Naive thymus-derived CD8-positive, alpha-beta T cell (primary cell): ENCODE results near the gene UBL5. TPM values are rescaled to one million over a fixed set of nuclear protein-coding genes. Genes with fewer than 3 reads are reported as not detected.
A peak's percentile ranks its signal among the peaks of the same experiment; 100 is the strongest.

Source experiments
- ATAC-seq, 2 donors: fragments of 150-1000 bp; cut with Tn5 transposase in 1 of 2; sonication (Bioruptor Pico), chemical (Tn5 transposase) in 1 of 2; 1 replicate in 1 of 2; 2 replicates in 1 of 2; pipeline ENCODE4 v1.10.0; 2021; ENCODE audit warnings: mild to moderate bottlenecking in 2 of 2, moderate library complexity in 2 of 2
- POLR2A ChIA-PET: fragments of 350-600 bp; sonication (Branson Sonifier 250); formaldehyde crosslinking; loops from one replicate; lab custom pipeline; 2021; ENCODE audit warnings: antibody characterized with exemption; lab: Charles Lee
- DNase-seq, 10 donors: peaks; one replicate each; pipeline versions ENCODE4 v3.0.0 to v3.0.0-alpha.2; 2020 to 2022
- H3K27ac Mint-ChIP-seq, 10 donors: one replicate each; pipeline ENCODE4 v1.8.0; 2020 to 2022; ENCODE audit warnings: mild to moderate bottlenecking in 10 of 10, mixed read lengths in 10 of 10, moderate library complexity in 4 of 10, inconsistent platforms in 1 of 10
- H3K27me3 Mint-ChIP-seq, 5 donors: one replicate each; pipeline ENCODE4 v1.8.0; 2021 to 2022; ENCODE audit warnings: mixed read lengths in 5 of 5
- H3K36me3 Mint-ChIP-seq, 3 donors: one replicate each; pipeline ENCODE4 v1.8.0; 2020 to 2022; ENCODE audit warnings: mixed read lengths in 3 of 3, mild to moderate bottlenecking in 2 of 3, inconsistent platforms in 1 of 3
- H3K4me1 Mint-ChIP-seq, 4 donors: one replicate each; pipeline ENCODE4 v1.8.0; 2021 to 2022; ENCODE audit warnings: mixed read lengths in 4 of 4
- H3K4me3 Mint-ChIP-seq, 10 donors: one replicate each; pipeline ENCODE4 v1.8.0; 2020 to 2022; ENCODE audit warnings: mild to moderate bottlenecking in 10 of 10, mixed read lengths in 10 of 10, moderate library complexity in 6 of 10, inconsistent platforms in 1 of 10
- H3K9me3 Mint-ChIP-seq, 9 donors: one replicate each; pipeline ENCODE4 v1.8.0; 2020 to 2022; ENCODE audit warnings: mixed read lengths in 9 of 9, mild to moderate bottlenecking in 3 of 9, inconsistent platforms in 1 of 9, moderate library complexity in 1 of 9
- polyA plus RNA-seq, 3 donors: library from polyadenylated mRNA; unstranded; fragments of 300-500 nt; fragmentation: Illumina TruSeq; gene quantifications; one replicate each; pipeline ENCODE4 v1.2.3, GENCODE V29; 2021
- total RNA-seq, 8 experiments: library from RNA in 2 of 8; stranded (reverse) in 2 of 8; gene quantifications; one replicate each; pipeline ENCODE4 v1.2.3 and lab custom pipeline; 2021 to 2026

The UBL5 gene
- total and polyA plus RNA-seq, 5 experiments from 2014 or later: 222 to 819 (median 694) TPM

- DNase-seq (peak in 5 of 10 donors; percentile 21 to 62 (median 51)), ATAC-seq (peak; percentile 84 to 88)
- no peaks in the 10 kb centered on the region for H3K27me3 Mint-ChIP-seq
- no peaks in the 10 kb centered on the region for H3K9me3 Mint-ChIP-seq
- H3K4me3 Mint-ChIP-seq: peak overlapping the region; percentile 90 to 99 (median 95)
- H3K27ac Mint-ChIP-seq: peak overlapping the region; percentile 94 to 99 (median 98)
- H3K36me3 Mint-ChIP-seq: peaks cover 5 to 15% (median 12%) of the 10 kb centered on the region in 3 donors
- peaks cover 39 to 92% (median 72%) of the 10 kb centered on the region in 4 donors for H3K4me1 Mint-ChIP-seq
- POLR2A ChIA-PET: interaction anchor here (0.5 to 3.5 kb wide), 16 partner anchors 8 to 452 kb away, joined by 3 to 15 read pairs (median 4); partner anchors contain the start of genes FBXL12, PIN1 and UBL5
These were observed 30.4 kb downstream of the UBL5 start for GRCh38 chr19:9857920-9858746.

- no peaks in the 10 kb centered on the region for H3K9me3 Mint-ChIP-seq
- H3K4me3 Mint-ChIP-seq: peak overlapping the region; percentile 90 to 99 (median 95)
- H3K27ac Mint-ChIP-seq: peak overlapping the region; percentile 78 to 99 (median 98)
- no peaks in the 10 kb centered on the region for H3K27me3 Mint-ChIP-seq
- POLR2A ChIA-PET: interaction anchor here (0.5 to 3.5 kb wide), 12 partner anchors 8 to 378 kb away, joined by 4 to 15 read pairs (median 6); partner anchors contain the start of genes FBXL12, PIN1 and UBL5
- ATAC-seq: no peak
- DNase-seq: no peak
- peaks cover 44 to 92% (median 76%) of the 10 kb centered on the region in 4 donors for H3K4me1 Mint-ChIP-seq
- peaks cover 3 to 11% (median 9%) of the 10 kb centered on the region in 3 donors for H3K36me3 Mint-ChIP-seq
These were observed 31.0 kb downstream of the UBL5 start for GRCh38 chr19:9858766-9859165.

GRCh38 chr19:9860407-9860806, 32.7 kb downstream of the UBL5 start:
- no peaks in the 10 kb centered on the region for H3K27me3 Mint-ChIP-seq
- POLR2A ChIA-PET: interaction anchor here (0.6 to 1.7 kb wide), 3 partner anchors 42 to 1342 kb away, joined by 3 to 4 read pairs (median 4); partner anchors contain the start of gene FBXL12
- H3K4me3 Mint-ChIP-seq: peak overlapping the region in 2 of 10 donors; percentile 36 to 76
- H3K27ac Mint-ChIP-seq: peak overlapping the region in 7 of 10 donors; percentile 24 to 99 (median 43)
- no peak for DNase-seq
- no peak for ATAC-seq
- H3K9me3 Mint-ChIP-seq: no peaks in the 10 kb centered on the region
- H3K4me1 Mint-ChIP-seq: peaks cover 45 to 94% (median 86%) of the 10 kb centered on the region in 4 donors
- H3K36me3 Mint-ChIP-seq: peaks cover 0 to 5% (median 3%) of the 10 kb centered on the region in 3 donors

- POLR2A ChIA-PET: interaction anchor here (1.4 kb wide), 1 partner anchor 27 kb away, joined by 6 read pairs; the partner anchor contains the start of gene PIN1
- Mint-ChIP-seq H3K36me3 (no peaks in the 10 kb centered on the region), H3K27ac (peak overlapping the region in 8 of 10 donors; percentile 4 to 99 (median 88)), H3K9me3 (no peaks in the 10 kb centered on the region), H3K4me3 (peak overlapping the region in 5 of 10 donors; percentile 22 to 81 (median 75)), H3K27me3 (no peaks in the 10 kb centered on the region), H3K4me1 (peaks cover 50 to 94% (median 91%) of the 10 kb centered on the region in 4 donors)
- DNase-seq (no peak), ATAC-seq (no peak)
These were observed 33.8 kb downstream of the UBL5 start for GRCh38 chr19:9861503-9861902.

DNA sequence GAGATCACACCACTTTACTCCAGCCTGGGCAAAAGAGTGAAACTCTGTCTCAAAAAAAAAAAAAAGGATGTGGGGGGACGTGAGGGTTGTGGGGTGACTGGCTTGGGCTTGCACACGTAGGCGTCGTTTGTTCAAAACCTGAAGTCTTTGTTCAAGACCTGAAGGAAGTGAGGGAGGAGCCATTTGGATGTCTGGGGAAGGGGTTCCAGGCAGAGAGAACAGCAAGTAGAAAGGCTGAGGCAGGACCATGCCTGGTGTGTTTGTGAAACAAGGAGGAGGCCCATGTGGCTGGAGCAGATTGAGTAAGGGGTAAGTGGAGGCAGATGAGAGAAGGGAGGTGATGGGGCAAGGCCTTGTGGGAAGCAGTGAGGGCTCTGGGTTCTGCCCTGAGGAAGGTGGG, 35.2 kb downstream of the UBL5 start:
- peak; percentile 19 to 50 for ATAC-seq

DNA sequence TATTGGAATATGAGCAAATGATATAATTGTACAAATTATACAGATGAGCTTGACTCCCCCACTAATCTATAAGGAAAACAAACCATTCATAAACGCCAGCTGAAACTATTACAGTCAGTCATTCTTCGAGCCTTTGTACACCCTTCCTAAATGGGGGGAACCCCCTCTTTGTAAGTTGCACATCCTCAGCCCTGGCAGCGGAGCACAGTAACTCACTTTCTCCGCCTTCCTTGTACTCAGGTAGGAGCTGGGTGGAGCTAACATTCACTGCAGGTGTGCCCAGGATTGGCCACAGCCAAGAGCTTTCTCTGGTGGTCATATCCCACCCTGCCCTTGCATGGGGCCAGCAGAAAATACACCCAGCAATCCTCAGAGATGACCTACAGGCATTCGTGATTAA, 36.0 kb downstream of the UBL5 start:
- Mint-ChIP-seq H3K9me3 (no peaks in the 10 kb centered on the region), H3K4me1 (peaks cover 38 to 81% (median 76%) of the 10 kb centered on the region in 4 donors), H3K27me3 (no peaks in the 10 kb centered on the region), H3K4me3 (peak overlapping the region; percentile 67 to 90 (median 78)), H3K36me3 (no peaks in the 10 kb centered on the region), H3K27ac (peak overlapping the region; percentile 89 to 99 (median 96))
- DNase-seq: peak in 6 of 10 donors; percentile 14 to 53 (median 36)
- POLR2A ChIA-PET: interaction anchor here (0.6 to 2.5 kb wide), 7 partner anchors 11 to 45 kb away, joined by 3 to 14 read pairs (median 5); partner anchors contain the start of genes FBXL12, PIN1 and UBL5
- ATAC-seq: peak; percentile 77 to 81

More for the DNA sequence above, 35.2 kb downstream of the UBL5 start:
- peaks cover 46 to 89% (median 84%) of the 10 kb centered on the region in 4 donors for H3K4me1 Mint-ChIP-seq
- H3K36me3 Mint-ChIP-seq: no peaks in the 10 kb centered on the region
- H3K27me3 Mint-ChIP-seq: no peaks in the 10 kb centered on the region
- DNase-seq: peak in 5 of 10 donors; percentile 29 to 63 (median 35)
- POLR2A ChIA-PET: interaction anchor here (0.6 to 2.5 kb wide), 8 partner anchors 28 to 1417 kb away, joined by 3 to 14 read pairs (median 4); partner anchors contain the start of genes PIN1 and UBL5
- H3K9me3 Mint-ChIP-seq: no peaks in the 10 kb centered on the region
- H3K4me3 Mint-ChIP-seq: peak overlapping the region; percentile 67 to 90 (median 78)
- H3K27ac Mint-ChIP-seq: peak overlapping the region; percentile 89 to 99 (median 96)

- DNase-seq: peak in 9 of 10 donors; percentile 28 to 81 (median 63)
- Mint-ChIP-seq H3K9me3 (no peaks in the 10 kb centered on the region), H3K27me3 (no peaks in the 10 kb centered on the region), H3K4me1 (peaks cover 34 to 62% (median 59%) of the 10 kb centered on the region in 4 donors), H3K4me3 (peak overlapping the region; percentile 56 to 87 (median 69)), H3K36me3 (peaks cover 0 to 5% (median 0%) of the 10 kb centered on the region in 3 donors), H3K27ac (peak overlapping the region; percentile 51 to 96 (median 90))
- ATAC-seq: peak; percentile 82 to 86
- POLR2A ChIA-PET: interaction anchor here (0.7 to 2.0 kb wide), 3 partner anchors 8 to 13 kb away, joined by 3 to 7 read pairs (median 4); no protein-coding TSS in a partner anchor
These were observed 38.2 kb downstream of the UBL5 start for GRCh38 chr19:9865732-9866501.

DNA sequence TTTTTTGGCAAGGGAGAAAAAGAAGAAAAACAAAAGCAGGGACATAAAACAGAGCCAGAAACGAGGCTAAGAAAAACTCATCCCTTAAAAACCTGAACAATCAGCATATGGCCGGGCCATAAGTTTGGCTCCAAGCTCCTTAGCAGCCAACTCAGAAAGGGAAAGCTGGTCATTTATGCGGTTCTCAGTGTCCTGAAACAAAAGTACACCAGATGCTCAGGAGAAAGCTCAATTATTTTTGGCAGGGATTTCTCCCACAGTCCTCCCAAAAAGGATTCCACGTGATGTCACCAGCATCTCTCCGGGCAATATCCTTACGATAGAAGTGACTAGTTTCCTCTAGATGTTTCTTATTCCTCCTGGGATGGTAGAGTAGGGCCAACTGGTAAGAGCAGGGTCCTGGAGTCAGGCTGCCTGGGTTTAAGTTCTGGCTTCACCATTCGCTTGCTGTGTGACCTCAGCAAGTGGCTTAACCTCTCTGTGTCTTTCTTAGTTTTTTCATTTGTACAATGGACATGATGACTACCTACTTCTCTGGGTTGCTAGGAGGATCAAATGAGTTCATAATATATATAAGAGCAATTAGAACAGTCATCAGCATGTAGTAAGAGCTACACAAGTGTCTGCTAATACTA, 41.4 kb downstream of the UBL5 start:
- Mint-ChIP-seq H3K4me3 (no peak overlapping the region), H3K4me1 (peaks cover 15 to 36% (median 27%) of the 10 kb centered on the region in 4 donors), H3K27me3 (no peaks in the 10 kb centered on the region), H3K27ac (no peak overlapping the region), H3K36me3 (peaks cover 0 to 5% (median 0%) of the 10 kb centered on the region in 3 donors), H3K9me3 (no peaks in the 10 kb centered on the region)
- no peak for ATAC-seq
- POLR2A ChIA-PET: interaction anchor here (0.7 kb wide), 1 partner anchor 13 kb away, joined by 3 read pairs; no protein-coding TSS in a partner anchor
- no peak for DNase-seq

DNA sequence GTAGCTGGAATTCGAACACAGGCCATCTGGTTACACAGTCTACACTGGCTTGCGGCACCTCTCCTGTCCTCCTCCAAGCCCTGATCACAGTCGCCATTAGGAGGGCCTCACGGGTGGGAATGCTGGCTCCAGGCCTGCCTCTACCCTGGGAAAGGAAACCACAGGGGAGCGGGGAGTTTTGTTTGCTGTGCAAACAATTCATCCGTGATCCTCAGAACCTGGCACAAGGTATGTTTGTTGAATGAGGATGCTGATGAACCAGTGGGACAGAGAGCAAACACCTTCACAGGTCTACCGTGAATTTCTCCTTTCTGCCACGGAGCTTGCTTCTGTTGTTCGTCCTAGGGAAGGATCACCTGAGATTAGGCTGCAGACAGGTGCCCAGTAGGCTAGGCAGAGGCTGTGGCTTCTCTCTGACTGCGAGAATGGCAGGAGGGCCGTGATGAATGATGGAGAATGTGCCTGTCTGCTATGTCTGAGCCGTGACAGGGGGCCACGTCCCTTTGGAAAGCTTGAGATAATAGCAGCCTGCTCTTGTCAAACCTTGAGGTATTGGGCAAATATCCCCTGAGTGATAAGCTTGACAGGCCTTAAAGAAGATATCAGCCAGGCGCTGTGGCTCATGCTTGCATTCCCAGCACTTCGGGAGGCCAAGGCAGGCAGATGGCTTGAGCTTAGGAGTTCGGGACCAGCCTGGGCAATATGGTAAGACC, 44.1 kb downstream of the UBL5 start:
- POLR2A ChIA-PET: interaction anchor here (0.7 kb wide), 1 partner anchor 552 kb away, joined by 4 read pairs; no protein-coding TSS in a partner anchor
- ATAC-seq: no peak
- no peak overlapping the region for H3K4me3 Mint-ChIP-seq

GRCh38 chr19:9872618-9873242, 45.0 kb downstream of the UBL5 start:
- no peak overlapping the region for H3K4me3 Mint-ChIP-seq
- peak overlapping the region in 3 of 10 donors; percentile 11 to 48 (median 20) for H3K27ac Mint-ChIP-seq
- POLR2A ChIA-PET: no interaction called here
- H3K4me1 Mint-ChIP-seq: peaks cover 0 to 6% (median 0%) of the 10 kb centered on the region in 4 donors
- H3K9me3 Mint-ChIP-seq: no peaks in the 10 kb centered on the region
- H3K27me3 Mint-ChIP-seq: no peaks in the 10 kb centered on the region
- H3K36me3 Mint-ChIP-seq: peaks cover 0 to 5% (median 0%) of the 10 kb centered on the region in 3 donors
- DNase-seq (no peak), ATAC-seq (no peak)

More for the DNA sequence above, 44.1 kb downstream of the UBL5 start:
- Mint-ChIP-seq H3K27ac (peak overlapping the region in 1 of 10 donors; percentile 43), H3K27me3 (no peaks in the 10 kb centered on the region), H3K36me3 (peaks cover 0 to 5% (median 0%) of the 10 kb centered on the region in 3 donors), H3K9me3 (no peaks in the 10 kb centered on the region), H3K4me1 (peaks cover under 1 to 14% (median 3%) of the 10 kb centered on the region in 4 donors)
- DNase-seq: no peak
